IPS-18c (cell line): ENCODE results near the gene ACYP2.
"Not testable (repeated sequence)": the region's sequence is repeated elsewhere in the genome, so short reads cannot be mapped to it uniquely, and the experiment has no call there.

ENCODE experiments used
- H3K4me3 ChIP-seq: 2 replicates; pipeline ENCODE4 v1.7.0; 2013; ENCODE audit warnings: low read depth, mild to moderate bottlenecking, low read length, moderate library complexity; ENCODE audit not compliant: insufficient read depth
- H3K9me3 ChIP-seq: one replicate; pipeline ENCODE4 v1.6.1; 2013; ENCODE audit warnings: mild to moderate bottlenecking, low read length, moderate library complexity; ENCODE audit not compliant: control insufficient read depth, insufficient read depth

ACYP2 gene

DNA sequence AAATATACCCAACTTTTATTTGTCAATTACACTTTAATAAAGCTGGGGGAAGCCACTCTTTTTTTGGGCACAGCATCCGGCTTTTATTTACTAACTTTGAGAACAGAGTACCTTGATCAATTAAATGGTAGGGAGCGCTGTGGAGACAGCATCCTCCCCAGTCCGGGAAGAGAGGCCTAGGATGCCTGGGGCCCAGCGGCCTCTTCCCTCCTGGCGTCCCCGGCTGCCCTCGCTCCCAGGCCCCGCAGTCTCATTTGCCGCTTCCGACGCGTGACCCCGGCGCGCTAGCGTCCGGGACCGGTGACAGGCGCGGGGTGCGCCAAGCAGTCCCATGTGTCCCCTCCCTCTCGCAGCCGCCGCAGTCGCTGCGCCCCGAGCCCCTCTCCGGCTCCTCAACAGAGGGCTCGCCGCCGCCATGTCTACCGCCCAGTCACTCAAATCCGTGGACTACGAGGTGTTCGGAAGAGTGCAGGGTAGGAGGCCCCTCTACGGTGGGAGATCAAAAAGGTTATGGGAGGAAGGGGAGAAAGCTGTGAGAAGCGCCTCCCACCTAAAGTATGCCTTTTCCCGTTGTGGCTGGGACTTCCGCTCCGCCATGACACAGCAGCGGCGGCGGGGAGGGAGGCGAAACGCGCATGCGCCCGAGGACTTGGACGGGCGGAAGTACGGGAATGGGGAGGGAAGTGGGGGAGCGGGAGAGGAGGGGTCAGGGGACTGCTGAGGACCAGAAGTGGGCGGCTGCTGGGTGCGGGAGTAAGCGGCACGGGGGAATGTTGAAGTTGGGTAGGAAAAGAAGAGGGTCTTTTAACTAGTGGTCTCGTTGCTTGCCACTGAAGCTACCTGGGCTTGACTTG, at the start of gene ACYP2:
TSS of gene ACYP2 (plus strand) at position 332 of the 854 bp plus-strand sequence.
- Histone ChIP-seq H3K4me3 (peak within 1 kb of the TSS; percentile 93), H3K9me3 (peaks cover 4% of the 10 kb centered on the region)

- no peaks in the 10 kb centered on the region for H3K9me3 ChIP-seq
- H3K4me3 ChIP-seq, result no peak overlapping the region
Measured at GRCh38 chr2:54065891-54066290, 49.5 kb upstream of the ACYP2 start.

DNA sequence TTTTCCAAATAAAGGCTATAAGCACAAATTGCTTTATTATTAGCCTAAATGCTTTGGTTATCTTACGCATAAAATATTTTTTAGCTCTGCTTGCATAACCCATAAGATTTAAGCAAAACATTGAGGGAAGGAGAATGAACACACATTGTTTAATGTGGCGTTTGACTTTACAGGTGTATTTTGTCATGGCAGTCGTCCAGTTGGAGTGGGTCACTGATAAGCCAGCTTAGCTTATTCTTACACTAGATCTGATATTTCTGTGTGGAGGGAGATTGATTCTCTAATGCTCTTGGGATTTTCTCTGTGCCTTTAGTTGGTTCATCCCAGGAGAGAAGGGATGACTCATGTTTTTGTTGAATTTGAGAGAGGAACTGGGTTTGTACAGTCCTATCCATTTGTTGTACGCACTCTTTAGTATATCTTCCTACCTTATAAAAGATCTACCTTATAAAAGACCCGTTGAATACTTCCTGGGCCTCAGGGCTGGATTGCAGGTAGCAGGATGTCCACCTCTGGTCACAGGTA, 47.5 kb upstream of the ACYP2 start:
- Histone ChIP-seq H3K9me3 (no peaks in the 10 kb centered on the region), H3K4me3 (no peak overlapping the region)

DNA sequence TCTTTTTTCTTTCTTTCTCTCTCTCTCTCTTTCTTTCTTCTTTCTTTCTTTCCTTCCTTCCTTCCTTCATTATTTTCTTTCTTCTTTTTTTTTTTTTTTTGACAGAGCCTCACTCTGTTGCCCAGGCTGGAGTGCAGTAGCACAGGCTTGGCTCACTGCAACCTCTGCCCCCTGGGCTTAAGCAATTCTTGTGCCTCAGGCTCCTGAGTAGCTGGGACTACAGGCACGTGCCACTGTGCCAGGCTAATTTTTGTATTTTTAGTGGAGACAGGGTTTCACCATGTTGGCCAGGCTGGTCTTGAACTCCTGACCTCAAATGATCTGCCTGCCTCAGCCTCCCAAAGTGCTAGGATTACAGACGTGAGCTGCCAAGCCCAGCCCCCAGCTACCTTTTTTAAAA, 42.9 kb upstream of the ACYP2 start:
- H3K4me3 ChIP-seq, H3K9me3 ChIP-seq: not testable (repeated sequence)

DNA sequence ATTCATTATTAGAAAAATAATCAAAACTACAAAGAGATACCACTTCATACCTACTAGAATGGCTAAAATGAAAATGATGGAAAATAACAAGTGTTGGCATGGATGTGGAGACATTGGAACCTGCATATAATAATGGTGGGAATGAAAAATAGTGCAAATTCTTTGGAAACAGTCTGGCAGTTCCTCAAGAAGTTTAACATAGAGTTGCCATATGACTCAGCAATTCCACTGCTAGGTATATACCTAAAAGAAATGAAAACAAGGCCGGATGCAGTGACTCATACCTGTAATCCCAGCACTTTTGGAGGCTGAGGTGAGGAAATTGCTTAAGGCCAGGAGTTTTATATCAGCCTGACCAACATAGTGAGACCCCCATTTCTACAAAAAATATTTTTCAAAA, 41.6 kb upstream of the ACYP2 start:
- Histone ChIP-seq H3K4me3 (no peak overlapping the region), H3K9me3 (no peaks in the 10 kb centered on the region)

GRCh38 chr2:54074606-54075341, 40.6 kb upstream of the ACYP2 start:
- Histone ChIP-seq H3K9me3 (no peaks in the 10 kb centered on the region), H3K4me3 (no peak overlapping the region)

- no peaks in the 10 kb centered on the region for H3K9me3 ChIP-seq
- H3K4me3 ChIP-seq, result no peak overlapping the region
Measured at GRCh38 chr2:54076586-54076985, 38.8 kb upstream of the ACYP2 start.

GRCh38 chr2:54077088-54077900, 38.1 kb upstream of the ACYP2 start:
- Histone ChIP-seq H3K4me3 (no peak overlapping the region), H3K9me3 (no peaks in the 10 kb centered on the region)

DNA sequence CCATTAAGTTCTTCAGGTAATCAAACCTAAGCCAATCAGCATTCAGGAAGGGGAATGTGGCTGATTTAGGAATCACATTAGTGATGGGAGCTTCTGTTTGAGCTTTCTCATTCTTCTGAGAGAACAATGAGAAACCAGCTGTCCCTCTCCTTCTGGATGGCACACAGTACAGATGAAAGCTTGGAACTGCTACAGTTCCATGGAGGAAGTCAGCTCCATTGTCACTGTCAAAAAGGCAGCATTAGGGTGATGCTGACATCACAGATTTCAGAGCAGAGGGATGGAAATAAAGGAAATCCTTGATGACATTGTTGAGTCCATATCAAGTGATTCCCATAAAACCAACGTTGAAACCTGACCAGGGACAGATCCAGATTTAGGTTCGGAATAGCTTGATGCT, 36.1 kb upstream of the ACYP2 start:
- Histone ChIP-seq H3K9me3 (no peaks in the 10 kb centered on the region), H3K4me3 (no peak overlapping the region)

DNA sequence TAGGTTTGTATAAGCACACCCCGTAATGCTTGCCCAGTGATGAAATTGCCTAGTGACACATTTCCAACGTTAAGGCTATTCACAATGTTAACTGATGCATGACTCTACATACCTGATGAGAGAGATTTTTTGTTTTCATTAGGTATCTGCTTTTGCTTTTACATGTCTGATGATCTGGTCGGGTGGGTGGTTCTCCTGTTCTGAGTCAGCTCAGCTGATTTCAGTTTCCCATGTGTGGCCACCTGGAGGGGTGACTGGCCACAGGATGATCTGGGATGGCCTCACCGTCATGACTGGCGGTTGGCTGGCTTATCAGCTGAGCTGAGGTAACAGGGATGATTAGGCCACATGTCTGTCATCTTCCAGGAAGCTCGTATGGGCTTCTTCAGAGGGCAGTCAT, 33.8 kb upstream of the ACYP2 start:
- no peaks in the 10 kb centered on the region for H3K9me3 ChIP-seq
- H3K4me3 ChIP-seq, result no peak overlapping the region

DNA sequence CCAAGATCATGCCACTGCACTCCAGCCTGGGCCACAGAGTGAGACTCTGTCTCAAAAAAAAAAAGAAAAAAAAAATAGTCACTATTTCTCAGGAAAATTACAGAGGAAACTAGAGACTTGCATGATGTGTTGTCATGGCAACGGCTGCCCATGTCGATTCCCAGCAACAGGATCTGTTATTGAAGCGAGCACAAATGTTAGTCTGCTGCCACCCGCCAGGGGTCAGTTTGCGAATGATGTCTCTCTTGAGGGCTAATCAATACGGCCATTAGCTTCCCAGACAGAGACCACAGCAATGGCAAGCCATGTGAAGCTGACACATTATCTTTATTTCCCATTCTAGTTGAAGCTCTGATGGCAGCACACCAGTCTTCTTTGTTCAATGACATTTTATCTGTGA, 32.4 kb upstream of the ACYP2 start:
- Histone ChIP-seq H3K9me3 (no peaks in the 10 kb centered on the region), H3K4me3 (no peak overlapping the region)

DNA sequence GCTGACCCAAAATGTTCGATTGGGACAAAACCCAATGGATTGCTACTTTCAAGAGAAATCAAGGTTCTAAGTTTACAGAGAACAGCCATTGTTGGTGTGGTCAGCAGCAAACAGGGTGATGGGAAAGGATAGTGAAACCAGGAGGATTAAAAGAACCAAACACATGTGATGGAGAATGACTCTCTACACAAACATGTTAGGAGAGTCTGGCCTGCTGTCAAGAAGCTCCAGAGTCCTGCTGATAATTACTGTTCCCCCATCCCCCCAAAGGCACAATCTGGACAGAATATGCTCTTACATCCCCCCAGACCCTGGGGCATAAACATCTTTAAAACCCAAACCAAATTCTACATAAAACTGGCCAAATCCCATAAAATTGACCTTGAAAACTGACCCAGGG, 32.0 kb upstream of the ACYP2 start:
- no peak overlapping the region for H3K4me3 ChIP-seq
- no peaks in the 10 kb centered on the region for H3K9me3 ChIP-seq

GRCh38 chr2:54084600-54084999, 30.8 kb upstream of the ACYP2 start:
- Histone ChIP-seq H3K9me3 (no peaks in the 10 kb centered on the region), H3K4me3 (no peak overlapping the region)

DNA sequence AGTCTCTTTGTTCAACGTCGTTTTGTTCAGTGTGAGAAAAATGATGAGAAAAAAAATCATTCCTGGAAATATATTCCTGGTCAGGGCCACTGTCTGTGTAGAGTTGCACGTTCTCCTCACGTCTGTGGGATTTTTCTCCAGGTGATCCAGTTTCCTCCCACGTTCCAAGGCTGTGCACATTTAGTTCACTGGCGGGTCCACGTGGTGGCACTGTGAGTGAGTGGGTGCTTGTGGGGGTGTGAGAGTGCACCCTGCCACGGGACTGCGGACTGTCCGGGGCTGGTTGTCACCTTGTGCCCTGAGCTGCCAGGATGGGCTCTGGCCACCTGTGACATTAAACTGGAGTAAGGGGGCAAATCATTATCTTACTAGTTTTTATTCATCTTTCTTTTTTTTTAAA, 30.3 kb upstream of the ACYP2 start:
- H3K4me3 ChIP-seq, result no peak overlapping the region

GRCh38 chr2:54086157-54086556, 29.3 kb upstream of the ACYP2 start:
- H3K4me3 ChIP-seq, result no peak overlapping the region
- H3K9me3 ChIP-seq, result no peaks in the 10 kb centered on the region

More for the DNA sequence above, 30.3 kb upstream of the ACYP2 start:
- H3K9me3 ChIP-seq, result no peaks in the 10 kb centered on the region

- Histone ChIP-seq H3K4me3 (no peak overlapping the region), H3K9me3 (no peaks in the 10 kb centered on the region)
Measured at GRCh38 chr2:54088191-54088634, 27.2 kb upstream of the ACYP2 start.

GRCh38 chr2:54088719-54089118, 26.7 kb upstream of the ACYP2 start:
- Histone ChIP-seq H3K9me3 (no peaks in the 10 kb centered on the region), H3K4me3 (no peak overlapping the region)
